GM19025 (cell line): ENCODE data around the gene IGFLR1.
"Not testable (repeated sequence)": the region's sequence is repeated elsewhere in the genome, so short reads cannot be mapped to it uniquely, and the experiment has no call there.

Source experiments
- ATAC-seq: cut with Tn5 transposase; IDR thresholded peaks from one replicate; pipeline ENCODE4 v1.9.1; 2021; ENCODE audit warnings: mild to moderate bottlenecking, low read depth, moderate library complexity; ENCODE audit not compliant: unreplicated experiment

IGFLR1 gene

GRCh38 chr19:35777961-35778360 lies 35.7 kb upstream of the IGFLR1 start:
- no peak for ATAC-seq

- no peak for ATAC-seq
These were observed 35.0 kb upstream of the IGFLR1 start for GRCh38 chr19:35777086-35777841.

- no peak for ATAC-seq
These were observed 34.0 kb upstream of the IGFLR1 start for GRCh38 chr19:35776102-35776788.

- ATAC-seq, result peak; percentile 95
These were observed 33.2 kb upstream of the IGFLR1 start, which contains the start of gene ARHGAP33 for GRCh38 chr19:35775298-35776101. ARHGAP33 (plus strand) TSS chr19:35775564; CDS start chr19:35775659, 95 bp downstream.

DNA sequence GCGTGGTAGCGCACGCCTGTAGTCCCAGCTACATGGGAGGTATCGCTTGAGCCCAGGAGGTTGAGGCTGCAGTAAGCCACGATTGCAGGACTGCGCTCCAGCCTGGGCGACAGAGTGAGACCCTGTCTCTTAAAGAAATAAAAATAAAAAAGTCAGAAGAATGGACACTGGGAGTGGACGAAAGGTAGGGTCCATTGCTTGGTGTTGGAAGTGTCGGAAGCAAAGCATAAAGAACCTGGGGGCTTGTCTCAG lies 32.7 kb upstream of the IGFLR1 start:
- ATAC-seq, result no peak

GRCh38 chr19:35774274-35775045 lies 32.2 kb upstream of the IGFLR1 start:
- no peak for ATAC-seq

- no peak for ATAC-seq
These were observed 31.0 kb upstream of the IGFLR1 start for GRCh38 chr19:35773020-35773806.

- not testable (repeated sequence) for ATAC-seq
These were observed 30.1 kb upstream of the IGFLR1 start for GRCh38 chr19:35772362-35772761.

- ATAC-seq, result no peak
These were observed 25.8 kb upstream of the IGFLR1 start for GRCh38 chr19:35768082-35768421.

- ATAC-seq, result no peak
These were observed 25.2 kb upstream of the IGFLR1 start for GRCh38 chr19:35767288-35768081.

DNA sequence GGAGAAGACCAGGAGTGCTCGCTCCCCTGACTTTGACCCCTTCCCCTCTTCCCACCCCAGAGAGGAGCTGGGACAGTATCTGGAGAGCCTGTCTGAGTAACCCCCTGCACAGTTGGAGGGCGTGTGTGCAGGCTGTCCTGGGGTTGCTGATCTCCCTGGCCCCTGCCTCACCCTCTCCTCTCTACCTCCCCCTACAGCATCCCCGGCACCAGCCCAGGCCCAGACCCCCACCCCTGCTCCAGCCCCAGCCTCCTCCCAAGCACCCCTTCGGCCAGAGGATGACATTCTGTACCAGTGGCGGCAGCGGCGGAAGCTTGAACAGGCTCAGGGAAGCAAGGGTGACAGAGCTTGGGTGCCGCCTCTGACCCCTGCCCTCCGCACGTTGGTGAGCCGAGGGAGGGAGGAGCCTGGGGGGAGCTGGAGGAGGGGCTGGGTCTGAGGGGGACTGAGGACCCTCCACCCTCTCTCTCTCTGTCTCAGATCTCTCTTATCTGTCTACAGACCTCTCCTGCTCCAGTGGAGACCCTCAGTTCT lies 24.4 kb upstream of the IGFLR1 start:
- no peak for ATAC-seq

- ATAC-seq, result no peak
These were observed 22.4 kb upstream of the IGFLR1 start for GRCh38 chr19:35764432-35765315.

- no peak for ATAC-seq
These were observed 18.6 kb upstream of the IGFLR1 start for GRCh38 chr19:35760711-35761349.

DNA sequence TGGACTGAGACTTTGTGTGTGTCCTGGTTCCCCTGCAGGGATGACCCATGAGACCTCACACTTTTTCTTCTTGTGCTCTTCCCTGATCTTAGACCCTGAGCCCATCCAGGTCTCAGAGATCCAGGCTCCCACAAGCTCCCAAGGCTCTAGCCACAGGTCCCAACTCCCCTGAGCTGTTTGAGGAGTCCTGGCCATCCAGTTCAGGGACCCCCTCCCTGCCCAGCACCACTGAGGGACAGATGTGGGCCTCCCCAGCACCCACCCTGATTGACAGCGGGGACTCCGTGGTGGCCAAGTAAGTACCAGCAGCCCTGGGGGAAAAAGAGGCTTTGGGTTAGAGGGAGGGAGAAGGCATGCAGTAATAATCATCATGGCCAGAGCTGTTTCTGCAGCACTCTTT lies 17.4 kb upstream of the IGFLR1 start:
- ATAC-seq, result no peak

DNA sequence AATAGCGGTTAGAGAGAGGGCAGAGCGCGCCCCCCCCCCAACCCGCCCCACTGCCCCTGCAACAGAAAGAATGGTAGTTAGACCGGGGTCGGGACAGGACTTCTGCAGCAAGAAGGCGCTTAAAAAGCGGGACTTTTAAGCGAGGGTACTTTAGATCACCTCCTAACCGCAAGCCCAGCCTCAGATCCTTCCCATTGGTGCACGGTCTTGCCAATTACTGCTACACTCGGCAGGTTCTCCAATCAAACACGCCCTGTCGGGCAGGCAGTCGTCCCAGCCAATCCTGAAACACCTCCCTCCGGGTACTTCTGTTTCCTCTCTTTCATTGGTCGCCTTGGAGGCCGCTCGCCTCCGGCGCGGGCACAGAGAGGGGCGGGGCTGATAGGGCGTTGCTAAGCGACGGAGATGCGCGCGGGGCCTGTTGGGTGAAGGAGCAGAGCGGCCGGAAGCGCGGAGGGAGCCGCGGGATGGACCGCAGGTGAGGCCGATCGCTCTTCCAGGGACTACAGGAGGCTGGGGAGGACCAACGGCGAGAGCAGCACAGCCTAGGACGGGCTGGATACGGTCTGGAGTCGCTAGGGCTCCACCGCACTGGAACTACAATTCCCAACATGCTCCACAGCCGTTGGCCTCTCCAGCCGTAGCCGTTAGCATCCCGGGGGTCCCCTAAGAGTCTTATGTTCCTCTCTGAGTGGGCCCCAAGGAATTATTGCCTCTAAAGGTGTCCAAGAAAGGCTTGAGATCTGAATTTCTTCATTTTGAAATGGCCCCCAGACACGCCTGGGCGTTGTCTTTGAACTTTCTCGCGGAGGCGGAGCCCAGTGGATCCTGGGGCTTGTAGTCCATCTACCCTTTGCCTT lies 15.7 kb upstream of the IGFLR1 start, which contains the start of gene PROSER3:
PROSER3 (plus strand) TSS at position 428 of the 860 bp plus-strand sequence; CDS start at position 468, 40 bp downstream.
- peak; percentile 93 for ATAC-seq

GRCh38 chr19:35757231-35757748 lies 15.0 kb upstream of the IGFLR1 start:
- no peak for ATAC-seq
